B cell (primary cell): Measurements from ENCODE around the gene AFF1. TPM values are rescaled to one million over a fixed set of nuclear protein-coding genes. Genes with fewer than 3 reads are reported as not detected.
A peak's percentile ranks its signal among the peaks of the same experiment; 100 is the strongest.

Source experiments
- ATAC-seq: fragments of 200-7000 bp; cut with Tn5 transposase; one replicate; pipeline ENCODE4 v1.10.0; 2021; ENCODE audit warnings: low read depth, mild to moderate bottlenecking, moderate number of reproducible peaks, moderate library complexity
- CTCF ChIA-PET: fragments of 350-600 bp; sonication (Branson Sonifier 250); formaldehyde crosslinking; loops from one replicate; lab custom pipeline; 2021; ENCODE audit warnings: antibody characterized with exemption, inconsistent platforms; lab: Charles Lee
- POLR2A ChIA-PET: fragments of 350-600 bp; sonication (Branson Sonifier 250); formaldehyde crosslinking; loops from one replicate; lab custom pipeline; 2021; ENCODE audit warnings: antibody characterized with exemption; lab: Charles Lee
- DNase-seq: peaks from one replicate; pipeline ENCODE4 v3.0.0; 2013
- H2AFZ ChIP-seq: 2 replicates; pipeline ENCODE4 v1.6.1; 2012; ENCODE audit warnings: mild to moderate bottlenecking, low read depth, low read length; ENCODE audit not compliant: insufficient read depth, poor library complexity, severe bottlenecking
- H3K27ac ChIP-seq, 2 donors: 1 replicate in 1 of 2; 2 replicates in 1 of 2; pipeline ENCODE4 v1.5.1; 2012 to 2013; ENCODE audit warnings: low read length in 2 of 2, mild to moderate bottlenecking in 2 of 2, moderate library complexity in 1 of 2
- H3K27me3 ChIP-seq, 4 experiments: fragments of 200-600 bp in 1 of 4; sonication (generic) in 1 of 4; replicated peaks in 1 of 4; 1 replicate in 2 of 4; 2 replicates in 2 of 4; pipeline versions ENCODE4 v1.6.1 to v1.7.0; 2013 to 2016; ENCODE audit warnings: low read length in 3 of 4, mild to moderate bottlenecking in 2 of 4, mixed read lengths in 1 of 4, moderate library complexity in 1 of 4; ENCODE audit not compliant: insufficient read depth in 4 of 4, control insufficient read depth in 3 of 4; ENCODE audit errors: control extremely low read depth in 1 of 4
- H3K36me3 ChIP-seq, 2 experiments: replicated peaks in 1 of 2; 1 replicate in 1 of 2; 2 replicates in 1 of 2; pipeline versions ENCODE4 v1.6.1 to v1.7.1; 2013; ENCODE audit warnings: low read length in 1 of 2; ENCODE audit not compliant: insufficient read depth in 2 of 2, control insufficient read depth in 1 of 2; ENCODE audit errors: control extremely low read depth in 1 of 2, extremely low read depth in 1 of 2
- H3K4me1 ChIP-seq, 2 donors: fragments of 200-600 bp in 1 of 2; sonication (generic) in 1 of 2; 1 replicate in 1 of 2; 2 replicates in 1 of 2; pipeline versions ENCODE4 v1.5.1 to v1.6.1; 2013 to 2017; ENCODE audit warnings: low read length in 2 of 2; ENCODE audit not compliant: control insufficient read depth in 2 of 2, insufficient read depth in 2 of 2
- H3K4me2 ChIP-seq: replicated peaks from 2 replicates; pipeline ENCODE3; 2012; ENCODE audit warnings: mild to moderate bottlenecking, low read depth, low read length; ENCODE audit not compliant: poor library complexity, severe bottlenecking
- H3K4me3 ChIP-seq, 5 experiments: fragments of 200-600 bp in 1 of 5; sonication (generic) in 1 of 5; 1 replicate in 3 of 5; 2 replicates in 2 of 5; pipeline versions ENCODE4 v1.5.1 to v1.7.0; 2011 to 2016; ENCODE audit warnings: low read length in 4 of 5, mild to moderate bottlenecking in 4 of 5, low read depth in 2 of 5, control low read depth in 1 of 5, moderate library complexity in 1 of 5; ENCODE audit not compliant: insufficient read depth in 1 of 5; ENCODE audit errors: control extremely low read depth in 1 of 5, extremely low read depth in 1 of 5
- H3K79me2 ChIP-seq: fragments of 200-600 bp; sonication (generic); one replicate; pipeline ENCODE4 v1.6.0; 2016; ENCODE audit warnings: low read length; ENCODE audit not compliant: control insufficient read depth, insufficient read depth
- H3K9ac ChIP-seq: fragments of 200-600 bp; sonication (generic); 2 replicates; pipeline ENCODE4 v1.6.1; 2017; ENCODE audit warnings: mild to moderate bottlenecking, low read length, moderate library complexity
- H3K9me3 ChIP-seq, 3 donors: one replicate each; pipeline versions ENCODE4 v1.6.1 to v1.7.1; 2013; ENCODE audit warnings: low read length in 2 of 3; ENCODE audit not compliant: control insufficient read depth in 2 of 3, insufficient read depth in 1 of 3; ENCODE audit errors: control extremely low read depth in 1 of 3
- H4K20me1 ChIP-seq: 2 replicates; pipeline ENCODE4 v1.6.0; 2012; ENCODE audit warnings: mild to moderate bottlenecking, low read length; ENCODE audit not compliant: insufficient read depth, control insufficient read depth, poor library complexity, severe bottlenecking
- H3K27ac Mint-ChIP-seq: one replicate; pipeline ENCODE4 v1.8.0; 2021; ENCODE audit warnings: mixed read lengths
- H3K27me3 Mint-ChIP-seq: one replicate; pipeline ENCODE4 v1.8.0; 2021; ENCODE audit warnings: mixed read lengths
- H3K4me1 Mint-ChIP-seq: one replicate; pipeline ENCODE4 v1.8.0; 2021; ENCODE audit warnings: mixed read lengths
- H3K4me3 Mint-ChIP-seq: one replicate; pipeline ENCODE4 v1.8.0; 2021; ENCODE audit warnings: mixed read lengths
- H3K9me3 Mint-ChIP-seq: one replicate; pipeline ENCODE4 v1.8.0; 2022; ENCODE audit warnings: mixed read lengths; ENCODE audit not compliant: insufficient read depth
- EZH2 ChIP-seq: IDR thresholded peaks from 2 replicates; pipeline ENCODE4 v1.6.1; 2012; ENCODE audit warnings: borderline replicate concordance, low read depth, mild to moderate bottlenecking, moderate library complexity, low read length; ENCODE audit not compliant: insufficient read depth, poor library complexity, severe bottlenecking
- WGBS: methylation state at CpG from one replicate; pipeline ENCODE4 v1.1.5; 2013; ENCODE audit warnings: missing lambda C conversion rate; ENCODE audit not compliant: insufficient coverage; 5-methylcytosine and 5-hydroxymethylcytosine counted together
- intact Hi-C: fragments of 100-400 bp; cut with micrococcal nuclease; formaldehyde crosslinking; loops from one replicate; pipeline ENCODE4 v1.10.0; 2022
- polyA plus RNA-seq: library from polyadenylated mRNA; depleted of rRNA; stranded (reverse); fragments of >200 nt; gene quantifications from 2 replicates; pipeline ENCODE4 v1.2.3, GENCODE V29; 2012
- total RNA-seq, 2 donors: library from RNA; stranded (reverse); fragments of 120-200 nt in 1 of 2; gene quantifications; 1 replicate in 1 of 2; 2 replicates in 1 of 2; pipeline versions ENCODE4 v1.2.3 to v1.2.4, GENCODE V29; 2013 to 2022
- TF ChIP-seq, protein P1 (sequence below): fragments of 200-600 bp; IDR thresholded peaks from one replicate; pipeline ENCODE4 v1.8.0; 2022; ENCODE audit warnings: antibody characterized with exemption, mild to moderate bottlenecking

Gene AFF1
- total and polyA plus RNA-seq, 2 donors (not counting 1 experiment from before 2014, with no cell fraction given): 15.3 to 135 TPM

DNA sequence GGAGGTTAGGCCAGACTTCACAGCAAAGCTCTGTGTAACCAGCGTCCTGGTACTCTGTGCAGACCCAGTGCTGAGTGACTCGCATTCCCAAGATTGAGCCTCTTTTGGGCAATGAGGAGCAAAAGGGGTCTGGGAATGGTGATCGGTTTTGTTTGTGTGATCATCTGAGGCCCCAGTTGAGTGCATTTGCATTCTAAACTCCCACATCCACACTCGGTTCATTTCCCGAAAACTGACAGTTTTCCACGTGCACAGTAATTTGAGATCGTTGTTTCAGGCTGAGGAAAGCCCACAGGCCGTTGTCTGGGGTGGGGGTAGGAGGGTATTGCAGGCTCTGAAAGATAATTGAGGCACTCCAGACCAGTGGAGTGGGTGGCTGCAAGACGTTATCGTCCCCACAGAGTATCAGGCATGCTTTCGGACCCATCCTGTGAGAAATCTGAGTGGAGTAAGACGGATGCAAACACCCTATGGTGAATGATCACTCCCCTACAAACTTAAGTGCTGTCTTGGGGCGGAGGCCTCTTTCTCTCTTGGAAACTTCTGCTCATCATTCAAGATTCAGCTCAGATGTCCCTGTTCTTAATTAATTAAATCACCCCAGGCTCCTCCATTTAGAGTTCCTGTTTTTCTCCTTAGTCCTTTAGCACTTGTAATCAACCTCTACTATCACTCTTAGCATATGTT, 96.1 kb downstream of the AFF1 start:
- H3K9ac ChIP-seq: no peak overlapping the region
- Mint-ChIP-seq H3K4me1 (peaks cover 31% of the 10 kb centered on the region), H3K4me3 (no peak overlapping the region), H3K27ac (no peak overlapping the region), H3K9me3 (no peaks in the 10 kb centered on the region), H3K27me3 (no peaks in the 10 kb centered on the region)
- H3K27ac ChIP-seq: peak overlapping the region in 1 of 2 donors; percentile 24
- no peak overlapping the region for H3K4me3 ChIP-seq
- no peaks in the 10 kb centered on the region for H3K36me3 ChIP-seq
- H2AFZ ChIP-seq: no peak overlapping the region
- intact Hi-C loops: loop anchor here (2.0 kb wide), 1 partner anchor 14 kb away; no protein-coding TSS in a partner anchor
- peaks cover 72% of the 10 kb centered on the region for H4K20me1 ChIP-seq
- H3K9me3 ChIP-seq: no peaks in the 10 kb centered on the region
- H3K79me2 ChIP-seq: peaks cover 94% of the 10 kb centered on the region
- H3K4me1 ChIP-seq: peaks cover 44 to 63% of the 10 kb centered on the region in 2 donors
- CTCF ChIA-PET: interaction anchor here (0.7 to 1.2 kb wide), 3 partner anchors 19 to 87 kb away, joined by 3 read pairs; no protein-coding TSS in a partner anchor
- DNase-seq (no peak), ATAC-seq (no peak)
- no peaks in the 10 kb centered on the region for H3K27me3 ChIP-seq
- POLR2A ChIA-PET: interaction anchor here (1.3 kb wide), 1 partner anchor 96 kb away, joined by 3 read pairs; the partner anchor contains the start of gene AFF1
- H3K4me2 ChIP-seq: peak overlapping the region; percentile 27
- TF ChIP-seq EZH2: no peak
- TF ChIP-seq, protein P1, sequence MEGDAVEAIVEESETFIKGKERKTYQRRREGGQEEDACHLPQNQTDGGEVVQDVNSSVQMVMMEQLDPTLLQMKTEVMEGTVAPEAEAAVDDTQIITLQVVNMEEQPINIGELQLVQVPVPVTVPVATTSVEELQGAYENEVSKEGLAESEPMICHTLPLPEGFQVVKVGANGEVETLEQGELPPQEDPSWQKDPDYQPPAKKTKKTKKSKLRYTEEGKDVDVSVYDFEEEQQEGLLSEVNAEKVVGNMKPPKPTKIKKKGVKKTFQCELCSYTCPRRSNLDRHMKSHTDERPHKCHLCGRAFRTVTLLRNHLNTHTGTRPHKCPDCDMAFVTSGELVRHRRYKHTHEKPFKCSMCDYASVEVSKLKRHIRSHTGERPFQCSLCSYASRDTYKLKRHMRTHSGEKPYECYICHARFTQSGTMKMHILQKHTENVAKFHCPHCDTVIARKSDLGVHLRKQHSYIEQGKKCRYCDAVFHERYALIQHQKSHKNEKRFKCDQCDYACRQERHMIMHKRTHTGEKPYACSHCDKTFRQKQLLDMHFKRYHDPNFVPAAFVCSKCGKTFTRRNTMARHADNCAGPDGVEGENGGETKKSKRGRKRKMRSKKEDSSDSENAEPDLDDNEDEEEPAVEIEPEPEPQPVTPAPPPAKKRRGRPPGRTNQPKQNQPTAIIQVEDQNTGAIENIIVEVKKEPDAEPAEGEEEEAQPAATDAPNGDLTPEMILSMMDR: no peak
- WGBS: 88% methylated on average over 9 of the region's 13 CpGs

DNA sequence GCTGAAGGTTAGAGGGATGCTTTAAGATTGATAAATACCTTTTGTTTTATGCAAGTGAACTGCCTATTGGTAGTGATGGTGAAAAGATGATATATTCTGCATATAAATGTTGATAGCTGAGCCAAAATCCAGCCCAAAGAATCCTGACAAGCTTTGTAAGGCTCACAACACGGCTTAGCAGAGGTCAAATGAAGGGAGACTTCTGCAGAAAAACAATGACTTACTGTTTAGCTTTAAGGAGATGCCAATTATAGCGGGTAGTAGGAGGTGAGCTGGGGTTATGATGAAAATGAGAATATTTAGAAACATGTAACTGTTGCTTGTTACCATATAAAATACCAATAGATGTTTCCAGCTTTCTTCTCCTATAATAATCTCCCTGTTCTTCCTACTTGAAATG, 97.1 kb downstream of the AFF1 start:
- H3K36me3 ChIP-seq: no peaks in the 10 kb centered on the region
- Mint-ChIP-seq H3K4me3 (no peak overlapping the region), H3K27me3 (no peaks in the 10 kb centered on the region), H3K9me3 (no peaks in the 10 kb centered on the region), H3K27ac (no peak overlapping the region), H3K4me1 (peaks cover 32% of the 10 kb centered on the region)
- WGBS: no CpG with 5 or more reads among the region's 2 CpGs
- H3K4me3 ChIP-seq: no peak overlapping the region
- H3K4me1 ChIP-seq: peaks cover 39 to 64% of the 10 kb centered on the region in 2 donors
- H4K20me1 ChIP-seq: peaks cover 68% of the 10 kb centered on the region
- peak overlapping the region; percentile 6 for H3K4me2 ChIP-seq
- no peak overlapping the region for H3K27ac ChIP-seq
- no peak overlapping the region for H2AFZ ChIP-seq
- POLR2A ChIA-PET: interaction anchor here (0.6 kb wide), 1 partner anchor 109 kb away, joined by 4 read pairs; no protein-coding TSS in a partner anchor
- TF ChIP-seq, protein P1: no peak
- no peak for TF ChIP-seq EZH2
- intact Hi-C loops: loop anchor here (2.0 kb wide), 1 partner anchor 13 kb away; no protein-coding TSS in a partner anchor
- no peak overlapping the region for H3K9ac ChIP-seq
- no peaks in the 10 kb centered on the region for H3K27me3 ChIP-seq
- no peaks in the 10 kb centered on the region for H3K9me3 ChIP-seq
- CTCF ChIA-PET: interaction anchor here (0.6 to 1.4 kb wide), 4 partner anchors 12 to 79 kb away, joined by 3 to 5 read pairs (median 3); no protein-coding TSS in a partner anchor
- ATAC-seq (no peak), DNase-seq (no peak)
- peaks cover 97% of the 10 kb centered on the region for H3K79me2 ChIP-seq
